HG03045 (cell line): ENCODE data around the gene EFCAB6.
A peak's percentile ranks its signal among the peaks of the same experiment; 100 is the strongest.

ENCODE experiments used
- ATAC-seq: cut with Tn5 transposase; IDR thresholded peaks from one replicate; pipeline ENCODE4 v1.9.1; 2021; ENCODE audit warnings: mild to moderate bottlenecking, moderate library complexity; ENCODE audit not compliant: unreplicated experiment

The EFCAB6 gene

GRCh38 chr22:43819421-43819921 lies 7.4 kb upstream of the EFCAB6 start:
- no peak for ATAC-seq

GRCh38 chr22:43818981-43819380 lies 6.9 kb upstream of the EFCAB6 start:
- ATAC-seq: no peak

- no peak for ATAC-seq
These were observed 5.3 kb upstream of the EFCAB6 start for GRCh38 chr22:43817402-43817801.

GRCh38 chr22:43814264-43814663 lies 2.2 kb upstream of the EFCAB6 start:
- ATAC-seq: no peak

- ATAC-seq: no peak
These were observed 785 bp upstream of the EFCAB6 start for GRCh38 chr22:43812890-43813289.

- peak; percentile 11 for ATAC-seq
These were observed 342 bp downstream of the EFCAB6 start for GRCh38 chr22:43811777-43812148.

- ATAC-seq: no peak
These were observed 9.1 kb downstream of the EFCAB6 start for GRCh38 chr22:43802897-43803495.

GRCh38 chr22:43800970-43801369 lies 11.1 kb downstream of the EFCAB6 start:
- ATAC-seq: no peak

GRCh38 chr22:43798492-43798891 lies 13.6 kb downstream of the EFCAB6 start:
- no peak for ATAC-seq

GRCh38 chr22:43796567-43796966 lies 15.5 kb downstream of the EFCAB6 start:
- ATAC-seq: no peak

GRCh38 chr22:43795320-43795719 lies 16.8 kb downstream of the EFCAB6 start:
- ATAC-seq: no peak

GRCh38 chr22:43792905-43793304 lies 19.2 kb downstream of the EFCAB6 start:
- no peak for ATAC-seq

GRCh38 chr22:43789452-43789851 lies 22.7 kb downstream of the EFCAB6 start:
- no peak for ATAC-seq

GRCh38 chr22:43783777-43784176 lies 28.3 kb downstream of the EFCAB6 start:
- no peak for ATAC-seq

- no peak for ATAC-seq
These were observed 29.7 kb downstream of the EFCAB6 start for GRCh38 chr22:43782448-43782847.

- ATAC-seq: no peak
These were observed 34.8 kb downstream of the EFCAB6 start for GRCh38 chr22:43777286-43777685.

- ATAC-seq: no peak
These were observed 35.9 kb downstream of the EFCAB6 start for GRCh38 chr22:43776081-43776670.

- ATAC-seq: no peak
These were observed 37.7 kb downstream of the EFCAB6 start for GRCh38 chr22:43774318-43774915.

- no peak for ATAC-seq
These were observed 39.3 kb downstream of the EFCAB6 start for GRCh38 chr22:43772831-43773230.

- ATAC-seq: no peak
These were observed 56.7 kb downstream of the EFCAB6 start for GRCh38 chr22:43755452-43755851.

- no peak for ATAC-seq
These were observed 57.1 kb downstream of the EFCAB6 start for GRCh38 chr22:43755011-43755410.

GRCh38 chr22:43754176-43754575 lies 57.9 kb downstream of the EFCAB6 start:
- no peak for ATAC-seq
